GM10248 (cell line): ENCODE measurements around the gene SFTA2.

Experiments
- CTCF ChIA-PET: fragments of 300-600 bp; sonication (Branson Sonifier 250); formaldehyde crosslinking; extraction: SDS; loops from one replicate; lab custom pipeline; 2021; ENCODE audit warnings: antibody characterized with exemption; lab: Yijun Ruan, JAX
- POLR2A ChIA-PET: fragments of 350-650 bp; sonication (Branson Sonifier 250); formaldehyde crosslinking; extraction: SDS; loops from one replicate; lab custom pipeline; 2020; ENCODE audit warnings: antibody characterized with exemption; lab: Yijun Ruan, JAX
- DNase-seq: peaks from one replicate; pipeline ENCODE4 v3.0.0; 2012; ENCODE audit errors: extremely low spot score
- CTCF ChIP-seq: IDR thresholded peaks from 2 replicates; pipeline ENCODE4 v1.5.1; 2012; ENCODE audit warnings: mild to moderate bottlenecking, low read depth; ENCODE audit errors: extremely low read depth, missing control alignments, control extremely low read depth

Gene SFTA2

GRCh38 chr6:30945281-30945680 is 13.3 kb upstream of the SFTA2 start:
- TF ChIP-seq CTCF = no peak
- DNase-seq = no peak
- ChIA-PET POLR2A (no interaction called here), CTCF (interaction anchor here (0.7 to 1.1 kb wide), 2 partner anchors 90 to 124 kb away, joined by 3 read pairs; no protein-coding TSS in a partner anchor)

GRCh38 chr6:30944051-30944450 is 12.1 kb upstream of the SFTA2 start:
- no peak for TF ChIP-seq CTCF
- POLR2A ChIA-PET = no interaction called here
- CTCF ChIA-PET = interaction anchor here (1.7 kb wide), 1 partner anchor 25 kb away, joined by 4 read pairs; no protein-coding TSS in a partner anchor
- no peak for DNase-seq

- ChIA-PET CTCF (interaction anchor here (1.2 to 1.7 kb wide), 7 partner anchors 22 to 154 kb away, joined by 3 to 6 read pairs (median 4); no protein-coding TSS in a partner anchor), POLR2A (no interaction called here)
- no peak for DNase-seq
- no peak for TF ChIP-seq CTCF
These were observed 10.5 kb upstream of the SFTA2 start for GRCh38 chr6:30942338-30943060.

- DNase-seq = no peak
- no peak for TF ChIP-seq CTCF
These were observed 8.5 kb upstream of the SFTA2 start, which contains the start of gene MUCL3 for GRCh38 chr6:30940361-30940986. MUCL3 (plus strand) TSS chr6:30940973; CDS start chr6:30941000, 27 bp downstream.

GRCh38 chr6:30939473-30939872 is 7.5 kb upstream of the SFTA2 start:
- ChIA-PET POLR2A (no interaction called here), CTCF (interaction anchor here (1.2 to 1.6 kb wide), 2 partner anchors 23 to 130 kb away, joined by 3 to 4 read pairs; no protein-coding TSS in a partner anchor)
- no peak for DNase-seq
- TF ChIP-seq CTCF = no peak

More at GRCh38 chr6:30940361-30940986, 8.5 kb upstream of the SFTA2 start, which contains the start of gene MUCL3:
- ChIA-PET POLR2A (interaction anchor here (0.6 to 0.7 kb wide), 2 partner anchors 22 to 124 kb away, joined by 3 to 5 read pairs; no protein-coding TSS in a partner anchor), CTCF (interaction anchor here (0.9 to 1.5 kb wide), 3 partner anchors 98 to 153 kb away, joined by 3 to 4 read pairs (median 4); no protein-coding TSS in a partner anchor)

GRCh38 chr6:30938730-30939129 is 6.8 kb upstream of the SFTA2 start:
- ChIA-PET CTCF (interaction anchor here (1.2 to 1.6 kb wide), 3 partner anchors 9 to 131 kb away, joined by 3 to 4 read pairs (median 3); no protein-coding TSS in a partner anchor), POLR2A (no interaction called here)
- DNase-seq = no peak
- TF ChIP-seq CTCF = no peak
